HepG2 (cell line): ENCODE measurements around the gene AUP1. TPM values are rescaled to one million over a fixed set of nuclear protein-coding genes. Genes with fewer than 3 reads are reported as not detected.
A peak's percentile ranks its signal among the peaks of the same experiment; 100 is the strongest.

Source experiments
- ATM ChIP-seq: fragments of 450-650 bp; IDR thresholded peaks from 2 replicates; pipeline ENCODE4 v1.7.1; 2017; ENCODE audit warnings: mild to moderate bottlenecking, borderline replicate concordance
- CREBL2 ChIP-seq: sonication (generic); formaldehyde crosslinking; IDR thresholded peaks from 2 replicates; pipeline ENCODE4 v1.8.1; 2023; ENCODE audit warnings: missing genetic modification reagents, mild to moderate bottlenecking, borderline replicate concordance
- ETS1 ChIP-seq: sonication (generic); formaldehyde crosslinking; IDR thresholded peaks from 2 replicates; pipeline ENCODE4 v1.4.0; 2020; ENCODE audit warnings: missing genetic modification reagents
- FOXK2 ChIP-seq: fragments of 450-650 bp; IDR thresholded peaks from 2 replicates; pipeline ENCODE4 v1.6.1; 2016
- HNRNPH1 ChIP-seq: fragments of 200-400 bp; formaldehyde crosslinking; optimal IDR thresholded peaks from 2 replicates; pipeline ENCODE3; 2017; ENCODE audit warnings: mild to moderate bottlenecking, low read depth, low read length
- JDP2 ChIP-seq: sonication (generic); formaldehyde crosslinking; IDR thresholded peaks from 2 replicates; pipeline ENCODE4 v1.8.1; 2022; ENCODE audit warnings: missing genetic modification reagents, borderline replicate concordance
- KDM4B ChIP-seq: sonication (generic); formaldehyde crosslinking; IDR thresholded peaks from 2 replicates; pipeline ENCODE4 v1.4.0; 2020; ENCODE audit warnings: missing genetic modification reagents
- NFKB2 ChIP-seq: sonication (generic); formaldehyde crosslinking; IDR thresholded peaks from 2 replicates; pipeline ENCODE4 v1.4.0; 2020; ENCODE audit warnings: missing genetic modification reagents, borderline replicate concordance
- PHF20 ChIP-seq: sonication (generic); formaldehyde crosslinking; IDR thresholded peaks from 2 replicates; pipeline ENCODE4 v1.5.0; 2020; ENCODE audit warnings: mild to moderate bottlenecking, missing genetic modification reagents
- SATB2 ChIP-seq: sonication (generic); formaldehyde crosslinking; IDR thresholded peaks from 2 replicates; pipeline ENCODE4 v1.5.0; 2020; ENCODE audit warnings: missing genetic modification reagents
- SNAPC2 ChIP-seq: sonication (generic); formaldehyde crosslinking; IDR thresholded peaks from 2 replicates; pipeline ENCODE4 v1.8.1; 2022; ENCODE audit warnings: mild to moderate bottlenecking, missing genetic modification reagents
- STAG1 ChIP-seq: sonication (generic); formaldehyde crosslinking; IDR thresholded peaks from 2 replicates; pipeline ENCODE4 v1.4.0; 2020; ENCODE audit warnings: missing genetic modification reagents
- XRCC5 ChIP-seq: fragments of 200-400 bp; formaldehyde crosslinking; optimal IDR thresholded peaks from 2 replicates; pipeline ENCODE3; 2017; ENCODE audit warnings: mild to moderate bottlenecking, low read length
- ZNF326 ChIP-seq: sonication (generic); formaldehyde crosslinking; IDR thresholded peaks from 2 replicates; pipeline ENCODE4 v1.4.0; 2020; ENCODE audit warnings: missing genetic modification reagents, borderline replicate concordance
- ZNF530 ChIP-seq: sonication (generic); formaldehyde crosslinking; IDR thresholded peaks from 2 replicates; pipeline ENCODE4 v1.5.0; 2020; ENCODE audit warnings: low read depth, mild to moderate bottlenecking, missing genetic modification reagents
- ZNF570 ChIP-seq: sonication (generic); formaldehyde crosslinking; IDR thresholded peaks from 2 replicates; pipeline ENCODE4 v1.4.0; 2020; ENCODE audit warnings: mild to moderate bottlenecking, missing genetic modification reagents, borderline replicate concordance
- polyA plus RNA-seq, 8 experiments: library from polyadenylated mRNA; depleted of rRNA in 3 of 8; stranded (reverse) in 7 of 8; unstranded in 1 of 8; fragments of >200 nt; fragmentation: Illumina TruSeq in 4 of 8; extraction: Trizol in 4 of 8; gene quantifications; 2 replicates each; pipeline versions ENCODE4 v1.2.1 to v1.2.3, GENCODE V29; 2011 to 2016; ENCODE audit warnings: low read depth in 4 of 8, missing spikeins in 1 of 8, mixed read lengths in 1 of 8; ENCODE audit not compliant: insufficient read depth in 1 of 8
- total RNA-seq, 5 experiments: library from RNA; depleted of rRNA; stranded (reverse); fragments of >200 nt; fragmentation: Illumina TruSeq; extraction: Trizol; gene quantifications; 2 replicates each; pipeline ENCODE4 v1.2.3, GENCODE V29; 2016; ENCODE audit warnings: low read depth in 1 of 5
- TF ChIP-seq, protein P1 (sequence below): sonication (generic); formaldehyde crosslinking; IDR thresholded peaks from 2 replicates; pipeline ENCODE4 v1.5.1; 2020; ENCODE audit warnings: missing genetic modification reagents, mild to moderate bottlenecking, borderline replicate concordance
- TF ChIP-seq, protein P2 (sequence below): sonication (generic); formaldehyde crosslinking; IDR thresholded peaks from 2 replicates; pipeline ENCODE4 v1.5.0; 2020; ENCODE audit warnings: mild to moderate bottlenecking, missing genetic modification reagents
- TF ChIP-seq, protein P3 (sequence below): conservative IDR thresholded peaks from 2 replicates; pipeline ENCODE4 v1.6.1; 2018; ENCODE audit warnings: missing genetic modification reagents
- TF ChIP-seq, protein P4 (sequence below): sonication (generic); formaldehyde crosslinking; IDR thresholded peaks from 2 replicates; pipeline ENCODE4 v1.8.0; 2022; ENCODE audit warnings: mild to moderate bottlenecking, missing genetic modification reagents; ENCODE audit not compliant: insufficient replicate concordance

The AUP1 gene
- total and polyA plus RNA-seq, 2 of the 13 experiments (the other 11 are each of a cell fraction or from before 2014, with no cell fraction given): 174 to 267 TPM

GRCh38 chr2:74529357-74530238, at the start of gene AUP1, which contains the start of gene HTRA2 (continued):
- TF ChIP-seq STAG1 (CRISPR knock-in tag) (peak; percentile 19), SNAPC2 (no peak), FOXK2 (no peak), ZNF570 (0 out of 2 replicates have a peak, but pooled peaks have one; percentile 24), JDP2 (CRISPR knock-in tag) (no peak), NFKB2 (peak; percentile 91; the same call in 1 of the 2 replicates), KDM4B (CRISPR knock-in tag) (peak; percentile 14; the same call in 1 of the 2 replicates), XRCC5 (peak; percentile 84), SATB2 (no peak), ZNF326 (CRISPR knock-in tag) (0 out of 2 replicates have a peak, but pooled peaks have one; percentile 35), ATM (no peak), ETS1 (no peak), PHF20 (CRISPR knock-in tag) (peak; percentile 94), CREBL2 (CRISPR knock-in tag) (peak; percentile 39; the same call in 1 of the 2 replicates), HNRNPH1 (no peak), ZNF530 (CRISPR knock-in tag) (no peak)
- TF ChIP-seq, protein P1, sequence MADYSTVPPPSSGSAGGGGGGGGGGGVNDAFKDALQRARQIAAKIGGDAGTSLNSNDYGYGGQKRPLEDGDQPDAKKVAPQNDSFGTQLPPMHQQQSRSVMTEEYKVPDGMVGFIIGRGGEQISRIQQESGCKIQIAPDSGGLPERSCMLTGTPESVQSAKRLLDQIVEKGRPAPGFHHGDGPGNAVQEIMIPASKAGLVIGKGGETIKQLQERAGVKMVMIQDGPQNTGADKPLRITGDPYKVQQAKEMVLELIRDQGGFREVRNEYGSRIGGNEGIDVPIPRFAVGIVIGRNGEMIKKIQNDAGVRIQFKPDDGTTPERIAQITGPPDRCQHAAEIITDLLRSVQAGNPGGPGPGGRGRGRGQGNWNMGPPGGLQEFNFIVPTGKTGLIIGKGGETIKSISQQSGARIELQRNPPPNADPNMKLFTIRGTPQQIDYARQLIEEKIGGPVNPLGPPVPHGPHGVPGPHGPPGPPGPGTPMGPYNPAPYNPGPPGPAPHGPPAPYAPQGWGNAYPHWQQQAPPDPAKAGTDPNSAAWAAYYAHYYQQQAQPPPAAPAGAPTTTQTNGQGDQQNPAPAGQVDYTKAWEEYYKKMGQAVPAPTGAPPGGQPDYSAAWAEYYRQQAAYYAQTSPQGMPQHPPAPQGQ: no peak
- TF ChIP-seq, protein P2, sequence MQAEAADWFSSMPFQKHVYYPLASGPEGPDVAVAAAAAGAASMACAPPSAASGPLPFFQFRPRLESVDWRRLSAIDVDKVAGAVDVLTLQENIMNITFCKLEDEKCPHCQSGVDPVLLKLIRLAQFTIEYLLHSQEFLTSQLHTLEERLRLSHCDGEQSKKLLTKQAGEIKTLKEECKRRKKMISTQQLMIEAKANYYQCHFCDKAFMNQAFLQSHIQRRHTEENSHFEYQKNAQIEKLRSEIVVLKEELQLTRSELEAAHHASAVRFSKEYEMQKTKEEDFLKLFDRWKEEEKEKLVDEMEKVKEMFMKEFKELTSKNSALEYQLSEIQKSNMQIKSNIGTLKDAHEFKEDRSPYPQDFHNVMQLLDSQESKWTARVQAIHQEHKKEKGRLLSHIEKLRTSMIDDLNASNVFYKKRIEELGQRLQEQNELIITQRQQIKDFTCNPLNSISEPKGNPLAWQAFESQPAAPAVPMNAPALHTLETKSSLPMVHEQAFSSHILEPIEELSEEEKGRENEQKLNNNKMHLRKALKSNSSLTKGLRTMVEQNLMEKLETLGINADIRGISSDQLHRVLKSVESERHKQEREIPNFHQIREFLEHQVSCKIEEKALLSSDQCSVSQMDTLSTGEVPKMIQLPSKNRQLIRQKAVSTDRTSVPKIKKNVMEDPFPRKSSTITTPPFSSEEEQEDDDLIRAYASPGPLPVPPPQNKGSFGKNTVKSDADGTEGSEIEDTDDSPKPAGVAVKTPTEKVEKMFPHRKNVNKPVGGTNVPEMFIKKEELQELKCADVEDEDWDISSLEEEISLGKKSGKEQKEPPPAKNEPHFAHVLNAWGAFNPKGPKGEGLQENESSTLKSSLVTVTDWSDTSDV (CRISPR knock-in tag): peak; percentile 65; the same call in 1 of the 2 replicates
- TF ChIP-seq, protein P3, sequence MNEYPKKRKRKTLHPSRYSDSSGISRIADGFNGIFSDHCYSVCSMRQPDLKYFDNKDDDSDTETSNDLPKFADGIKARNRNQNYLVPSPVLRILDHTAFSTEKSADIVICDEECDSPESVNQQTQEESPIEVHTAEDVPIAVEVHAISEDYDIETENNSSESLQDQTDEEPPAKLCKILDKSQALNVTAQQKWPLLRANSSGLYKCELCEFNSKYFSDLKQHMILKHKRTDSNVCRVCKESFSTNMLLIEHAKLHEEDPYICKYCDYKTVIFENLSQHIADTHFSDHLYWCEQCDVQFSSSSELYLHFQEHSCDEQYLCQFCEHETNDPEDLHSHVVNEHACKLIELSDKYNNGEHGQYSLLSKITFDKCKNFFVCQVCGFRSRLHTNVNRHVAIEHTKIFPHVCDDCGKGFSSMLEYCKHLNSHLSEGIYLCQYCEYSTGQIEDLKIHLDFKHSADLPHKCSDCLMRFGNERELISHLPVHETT (CRISPR knock-in tag): peak; percentile 86
- TF ChIP-seq, protein P4, sequence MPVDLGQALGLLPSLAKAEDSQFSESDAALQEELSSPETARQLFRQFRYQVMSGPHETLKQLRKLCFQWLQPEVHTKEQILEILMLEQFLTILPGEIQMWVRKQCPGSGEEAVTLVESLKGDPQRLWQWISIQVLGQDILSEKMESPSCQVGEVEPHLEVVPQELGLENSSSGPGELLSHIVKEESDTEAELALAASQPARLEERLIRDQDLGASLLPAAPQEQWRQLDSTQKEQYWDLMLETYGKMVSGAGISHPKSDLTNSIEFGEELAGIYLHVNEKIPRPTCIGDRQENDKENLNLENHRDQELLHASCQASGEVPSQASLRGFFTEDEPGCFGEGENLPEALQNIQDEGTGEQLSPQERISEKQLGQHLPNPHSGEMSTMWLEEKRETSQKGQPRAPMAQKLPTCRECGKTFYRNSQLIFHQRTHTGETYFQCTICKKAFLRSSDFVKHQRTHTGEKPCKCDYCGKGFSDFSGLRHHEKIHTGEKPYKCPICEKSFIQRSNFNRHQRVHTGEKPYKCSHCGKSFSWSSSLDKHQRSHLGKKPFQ: peak; percentile 18
